ENCODE measurements around the gene HARS2.

GRCh38 chr5:140672455-140673186 lies 18.6 kb upstream of the HARS2 start:
- TF ChIP-seq POLR2AphosphoS5 (IDR thresholded peaks at IDR 0.05; ENCODE audit: low read length) = no peak
- TF ChIP-seq POLR2AphosphoS2 (IDR thresholded peaks at IDR 0.05; ENCODE audit: low read depth, low read length) = no peak
- no peak for TF ChIP-seq EZH2 (IDR thresholded peaks at IDR 0.05; ENCODE audit: borderline replicate concordance, control insufficient read depth, low read depth, low read length)
- no peak for TF ChIP-seq FOXM1 (IDR thresholded peaks at IDR 0.05; ENCODE audit: low read depth, low read length)
- TF ChIP-seq CREM (IDR thresholded peaks at IDR 0.05; ENCODE audit: low read depth) = no peak
- TF ChIP-seq ASH2L (IDR thresholded peaks at IDR 0.05; ENCODE audit: borderline replicate concordance, low read depth) = no peak
- no peak for TF ChIP-seq CTCF (IDR thresholded peaks at IDR 0.05 in 2 of 3, conservative IDR thresholded peaks at IDR 0.05 in 1 of 3; ENCODE audit: control insufficient read depth in 2 of 3, extremely low read depth in 1 of 3, insufficient read depth in 1 of 3, low read depth in 3 of 3, low read length in 3 of 3)
- TF ChIP-seq ZNF24 (IDR thresholded peaks at IDR 0.05) = no peak
- no peak for TF ChIP-seq TAF1 (IDR thresholded peaks at IDR 0.05; ENCODE audit: borderline replicate concordance, low read depth, low read length)
- no peak for TF ChIP-seq ZNF274 (IDR thresholded peaks at IDR 0.05; ENCODE audit: insufficient read depth, insufficient read length)
- no peak for TF ChIP-seq SMAD1 (IDR thresholded peaks at IDR 0.05; ENCODE audit: low read depth, partially characterized antibody)
- TF ChIP-seq ZNF384 (IDR thresholded peaks at IDR 0.05; ENCODE audit: borderline replicate concordance, low read depth, low read length) = no peak
- no peak for TF ChIP-seq TBL1XR1 (IDR thresholded peaks at IDR 0.05; ENCODE audit: low read depth, low read length)
- no peak for TF ChIP-seq BMI1 (IDR thresholded peaks at IDR 0.05; ENCODE audit: borderline replicate concordance)

Data from GM12878 (cell line).